ENCODE data around the gene NLN. TPM values are rescaled to one million over a fixed set of nuclear protein-coding genes. Genes with fewer than 3 reads are reported as not detected.

Gene NLN
- total and polyA plus RNA-seq, 9 of the 15 experiments (the other 6 are each of a cell fraction or from before 2014, with no cell fraction given), result 6.9 to 45.2 (median 28.8) TPM

DNA sequence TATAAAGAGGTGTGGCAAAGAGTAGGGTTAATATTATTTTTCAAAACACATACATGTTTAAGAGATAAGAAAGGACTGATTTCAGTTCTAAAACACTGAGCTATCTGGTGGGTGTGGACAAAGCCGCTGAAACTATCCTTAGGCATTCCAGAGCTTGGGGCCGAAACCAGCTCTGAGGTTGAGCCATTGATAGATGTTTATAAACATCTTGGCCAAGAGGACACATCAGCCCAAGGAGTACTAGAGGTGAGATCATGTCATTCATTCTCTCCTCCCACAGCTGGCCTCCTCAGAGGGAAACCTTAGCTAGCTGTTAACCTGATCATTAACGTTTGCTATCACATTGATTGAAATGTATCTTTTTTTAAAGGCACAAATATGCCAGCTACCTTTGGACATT lies 89.9 kb downstream of the NLN start (continued):
- TF ChIP-seq, protein P1, sequence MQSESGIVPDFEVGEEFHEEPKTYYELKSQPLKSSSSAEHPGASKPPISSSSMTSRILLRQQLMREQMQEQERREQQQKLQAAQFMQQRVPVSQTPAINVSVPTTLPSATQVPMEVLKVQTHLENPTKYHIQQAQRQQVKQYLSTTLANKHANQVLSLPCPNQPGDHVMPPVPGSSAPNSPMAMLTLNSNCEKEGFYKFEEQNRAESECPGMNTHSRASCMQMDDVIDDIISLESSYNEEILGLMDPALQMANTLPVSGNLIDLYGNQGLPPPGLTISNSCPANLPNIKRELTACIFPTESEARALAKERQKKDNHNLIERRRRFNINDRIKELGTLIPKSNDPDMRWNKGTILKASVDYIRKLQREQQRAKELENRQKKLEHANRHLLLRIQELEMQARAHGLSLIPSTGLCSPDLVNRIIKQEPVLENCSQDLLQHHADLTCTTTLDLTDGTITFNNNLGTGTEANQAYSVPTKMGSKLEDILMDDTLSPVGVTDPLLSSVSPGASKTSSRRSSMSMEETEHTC (IDR thresholded peaks at IDR 0.05), result no peak
- TF ChIP-seq DPF2 (IDR thresholded peaks at IDR 0.05), result no peak
- no peak for TF ChIP-seq ZNF24 (IDR thresholded peaks at IDR 0.05)

DNA sequence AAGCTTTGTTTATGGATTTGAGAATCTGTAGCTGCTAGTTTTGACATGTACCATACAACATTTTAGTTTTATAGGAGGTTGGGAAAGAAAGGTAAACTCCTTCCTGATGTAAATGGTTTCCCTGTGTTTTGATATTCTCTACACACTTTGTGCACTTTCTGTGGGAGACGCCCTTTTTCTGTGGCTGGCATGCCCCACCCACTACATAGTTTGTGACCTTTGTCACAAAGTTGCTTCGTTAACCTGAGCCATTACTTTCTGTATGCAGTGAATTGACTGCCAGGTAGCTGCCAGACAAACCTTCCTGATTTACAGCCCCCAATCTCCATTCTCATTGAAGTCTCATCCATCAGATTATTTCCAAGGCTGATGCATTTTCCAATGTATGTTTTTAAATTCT lies 90.6 kb downstream of the NLN start:
- Histone ChIP-seq H3K4me3 (no peak overlapping the region), H3K9me3 (replicated peaks; ENCODE audit: control insufficient read depth, insufficient read depth, low read depth, low read length) (no peaks in the 10 kb centered on the region), H3K79me2 (ENCODE audit: control insufficient read depth, insufficient read depth, low read length) (no peaks in the 10 kb centered on the region), H4K20me1 (replicated peaks; ENCODE audit: control insufficient read depth, insufficient read depth, low read length) (no peaks in the 10 kb centered on the region), H3K36me3 (ENCODE audit: control insufficient read depth, insufficient read depth, low read length) (peaks cover 47% of the 10 kb centered on the region; the same call in 2 of the 3 replicates), H3K27ac (ENCODE audit: extremely low read depth, low read depth, low read length) (no peak overlapping the region), H3K9ac (ENCODE audit: insufficient read depth in 1 of 2, low read depth in 2 of 2, low read length in 2 of 2) (no peak overlapping the region), H3K4me2 (ENCODE audit: insufficient read depth, low read length) (no peak overlapping the region), H3K27me3 (ENCODE audit: control insufficient read depth in 2 of 2, insufficient read depth in 2 of 2, low read length in 2 of 2) (no peaks in the 10 kb centered on the region), H3K4me1 (replicated peaks in 1 of 2; ENCODE audit: control insufficient read depth in 2 of 2, insufficient read depth in 2 of 2, low read length in 2 of 2) (no peaks in the 10 kb centered on the region; a peak in 1 of 5 replicates), H3K9me1 (ENCODE audit: control insufficient read depth, insufficient read depth, low read length) (no peaks in the 10 kb centered on the region), H2AFZ (ENCODE audit: low read depth, low read length) (no peak overlapping the region)
- peak in 2 of 4 experiments; percentile 17 to 25 for DNase-seq (ENCODE audit: extremely low read depth in 1 of 4, low spot score in 3 of 4)
- 22% methylated on average over 2 of the region's 2 CpGs for WGBS (ENCODE audit: insufficient coverage, low coverage, missing lambda C conversion rate)
- CTCF ChIA-PET (ENCODE audit: low intra/inter-chr PET ratio), result no interaction called here
- in situ Hi-C loops (cut with MboI), result no loop called here
- intact Hi-C loops (cut with micrococcal nuclease), result no loop called here
- POLR2A ChIA-PET, result interaction anchor here (1.2 kb wide), 1 partner anchor 9 kb away, joined by 5 read pairs; no protein-coding TSS in a partner anchor
- peak; percentile 81 for ATAC-seq
- FAIRE-seq, result no peak
- no TSS peak for BruUV-seq (replicated peaks)
- no peak for TF ChIP-seq TAF9B (IDR thresholded peaks at IDR 0.05; ENCODE audit: partially characterized antibody)
- TF ChIP-seq ZNF699 (CRISPR knock-in tag; IDR thresholded peaks at IDR 0.05; ENCODE audit: insufficient replicate concordance), result no peak
- TF ChIP-seq, protein P2, sequence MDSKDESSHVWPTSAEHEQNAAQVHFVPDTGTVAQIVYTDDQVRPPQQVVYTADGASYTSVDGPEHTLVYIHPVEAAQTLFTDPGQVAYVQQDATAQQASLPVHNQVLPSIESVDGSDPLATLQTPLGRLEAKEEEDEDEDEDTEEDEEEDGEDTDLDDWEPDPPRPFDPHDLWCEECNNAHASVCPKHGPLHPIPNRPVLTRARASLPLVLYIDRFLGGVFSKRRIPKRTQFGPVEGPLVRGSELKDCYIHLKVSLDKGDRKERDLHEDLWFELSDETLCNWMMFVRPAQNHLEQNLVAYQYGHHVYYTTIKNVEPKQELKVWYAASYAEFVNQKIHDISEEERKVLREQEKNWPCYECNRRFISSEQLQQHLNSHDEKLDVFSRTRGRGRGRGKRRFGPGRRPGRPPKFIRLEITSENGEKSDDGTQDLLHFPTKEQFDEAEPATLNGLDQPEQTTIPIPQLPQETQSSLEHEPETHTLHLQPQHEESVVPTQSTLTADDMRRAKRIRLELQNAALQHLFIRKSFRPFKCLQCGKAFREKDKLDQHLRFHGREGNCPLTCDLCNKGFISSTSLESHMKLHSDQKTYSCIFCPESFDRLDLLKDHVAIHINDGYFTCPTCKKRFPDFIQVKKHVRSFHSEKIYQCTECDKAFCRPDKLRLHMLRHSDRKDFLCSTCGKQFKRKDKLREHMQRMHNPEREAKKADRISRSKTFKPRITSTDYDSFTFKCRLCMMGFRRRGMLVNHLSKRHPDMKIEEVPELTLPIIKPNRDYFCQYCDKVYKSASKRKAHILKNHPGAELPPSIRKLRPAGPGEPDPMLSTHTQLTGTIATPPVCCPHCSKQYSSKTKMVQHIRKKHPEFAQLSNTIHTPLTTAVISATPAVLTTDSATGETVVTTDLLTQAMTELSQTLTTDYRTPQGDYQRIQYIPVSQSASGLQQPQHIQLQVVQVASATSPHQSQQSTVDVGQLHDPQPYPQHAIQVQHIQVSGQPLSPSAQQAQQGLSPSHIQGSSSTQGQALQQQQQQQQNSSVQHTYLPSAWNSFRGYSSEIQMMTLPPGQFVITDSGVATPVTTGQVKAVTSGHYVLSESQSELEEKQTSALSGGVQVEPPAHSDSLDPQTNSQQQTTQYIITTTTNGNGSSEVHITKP (IDR thresholded peaks at IDR 0.05; ENCODE audit: partially characterized antibody), result no peak
- TF ChIP-seq, protein P3, sequence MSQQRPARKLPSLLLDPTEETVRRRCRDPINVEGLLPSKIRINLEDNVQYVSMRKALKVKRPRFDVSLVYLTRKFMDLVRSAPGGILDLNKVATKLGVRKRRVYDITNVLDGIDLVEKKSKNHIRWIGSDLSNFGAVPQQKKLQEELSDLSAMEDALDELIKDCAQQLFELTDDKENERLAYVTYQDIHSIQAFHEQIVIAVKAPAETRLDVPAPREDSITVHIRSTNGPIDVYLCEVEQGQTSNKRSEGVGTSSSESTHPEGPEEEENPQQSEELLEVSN (IDR thresholded peaks at IDR 0.05; ENCODE audit: borderline replicate concordance in 1 of 2, extremely low read depth in 1 of 2, insufficient read depth in 1 of 2, insufficient read length in 1 of 2, low read depth in 1 of 2, low read length in 1 of 2, poor library complexity in 1 of 2, severe bottlenecking in 1 of 2), result no peak
- TF ChIP-seq, protein P4, sequence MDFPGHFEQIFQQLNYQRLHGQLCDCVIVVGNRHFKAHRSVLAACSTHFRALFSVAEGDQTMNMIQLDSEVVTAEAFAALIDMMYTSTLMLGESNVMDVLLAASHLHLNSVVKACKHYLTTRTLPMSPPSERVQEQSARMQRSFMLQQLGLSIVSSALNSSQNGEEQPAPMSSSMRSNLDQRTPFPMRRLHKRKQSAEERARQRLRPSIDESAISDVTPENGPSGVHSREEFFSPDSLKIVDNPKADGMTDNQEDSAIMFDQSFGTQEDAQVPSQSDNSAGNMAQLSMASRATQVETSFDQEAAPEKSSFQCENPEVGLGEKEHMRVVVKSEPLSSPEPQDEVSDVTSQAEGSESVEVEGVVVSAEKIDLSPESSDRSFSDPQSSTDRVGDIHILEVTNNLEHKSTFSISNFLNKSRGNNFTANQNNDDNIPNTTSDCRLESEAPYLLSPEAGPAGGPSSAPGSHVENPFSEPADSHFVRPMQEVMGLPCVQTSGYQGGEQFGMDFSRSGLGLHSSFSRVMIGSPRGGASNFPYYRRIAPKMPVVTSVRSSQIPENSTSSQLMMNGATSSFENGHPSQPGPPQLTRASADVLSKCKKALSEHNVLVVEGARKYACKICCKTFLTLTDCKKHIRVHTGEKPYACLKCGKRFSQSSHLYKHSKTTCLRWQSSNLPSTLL (IDR thresholded peaks at IDR 0.05), result no peak
- no peak for TF ChIP-seq HDAC3 (IDR thresholded peaks at IDR 0.05; ENCODE audit: borderline replicate concordance, partially characterized antibody)
